Non-pigmented ciliary epithelial cell (primary cell): ENCODE measurements around the gene SH3TC2.

Source experiments
- DNase-seq: peaks from one replicate; pipeline ENCODE4 v3.0.0-alpha.2; 2010; ENCODE audit warnings: low read depth

The SH3TC2 gene

GRCh38 chr5:149028161-149028560 lies 34.7 kb downstream of the SH3TC2 start:
- no peak for DNase-seq

- DNase-seq: no peak
These were observed 35.2 kb downstream of the SH3TC2 start for GRCh38 chr5:149027636-149028035.

- DNase-seq: no peak
These were observed 37.9 kb downstream of the SH3TC2 start for GRCh38 chr5:149024943-149025342.

- no peak for DNase-seq
These were observed 38.4 kb downstream of the SH3TC2 start for GRCh38 chr5:149024477-149024876.

GRCh38 chr5:149022200-149022599 lies 40.7 kb downstream of the SH3TC2 start:
- no peak for DNase-seq

GRCh38 chr5:149019679-149020078 lies 43.2 kb downstream of the SH3TC2 start:
- no peak for DNase-seq

GRCh38 chr5:149018909-149019443 lies 43.9 kb downstream of the SH3TC2 start:
- DNase-seq: no peak

GRCh38 chr5:149017636-149018035 lies 45.2 kb downstream of the SH3TC2 start:
- no peak for DNase-seq

GRCh38 chr5:149015561-149015960 lies 47.3 kb downstream of the SH3TC2 start:
- DNase-seq: no peak

GRCh38 chr5:149015126-149015525 lies 47.7 kb downstream of the SH3TC2 start:
- no peak for DNase-seq

GRCh38 chr5:149014571-149015031 lies 48.3 kb downstream of the SH3TC2 start:
- DNase-seq: no peak

GRCh38 chr5:149013796-149014195 lies 49.1 kb downstream of the SH3TC2 start:
- DNase-seq: no peak

- DNase-seq: no peak
These were observed 50.5 kb downstream of the SH3TC2 start for GRCh38 chr5:149012350-149012749.

- no peak for DNase-seq
These were observed 51.1 kb downstream of the SH3TC2 start for GRCh38 chr5:149011728-149012127.

- DNase-seq: no peak
These were observed 51.8 kb downstream of the SH3TC2 start for GRCh38 chr5:149011084-149011483.

- no peak for DNase-seq
These were observed 55.7 kb downstream of the SH3TC2 start for GRCh38 chr5:149007174-149007573.

GRCh38 chr5:149006426-149006825 lies 56.4 kb downstream of the SH3TC2 start:
- DNase-seq: no peak

- DNase-seq: no peak
These were observed 57.6 kb downstream of the SH3TC2 start for GRCh38 chr5:149005077-149005892.

- DNase-seq: no peak
These were observed 58.3 kb downstream of the SH3TC2 start for GRCh38 chr5:149004559-149004958.

- DNase-seq: no peak
These were observed 59.8 kb downstream of the SH3TC2 start for GRCh38 chr5:149002761-149003689.

GRCh38 chr5:149002053-149002452 lies 60.8 kb downstream of the SH3TC2 start:
- peak; percentile 97 for DNase-seq

- DNase-seq: no peak
These were observed 61.7 kb downstream of the SH3TC2 start for GRCh38 chr5:149001162-149001561.

- no peak for DNase-seq
These were observed 63.1 kb downstream of the SH3TC2 start for GRCh38 chr5:148999741-149000140.
